ENCODE data around the gene HADHB. TPM values are rescaled to one million over a fixed set of nuclear protein-coding genes. Genes with fewer than 3 reads are reported as not detected.

HADHB gene
- polyA plus RNA-seq, 1 of the 3 experiments (the other 2 are of a cell fraction) = 108 TPM

GRCh38 chr2:26285931-26286330 lies 41.2 kb downstream of the HADHB start:
- DNase-seq = no peak

GRCh38 chr2:26290001-26290400 lies 45.3 kb downstream of the HADHB start:
- no peak overlapping the region for H3K4me3 ChIP-seq (ENCODE audit: low read depth in 2 of 2, low read length in 1 of 2)
- POLR2A ChIA-PET = no interaction called here

More at GRCh38 chr2:26285931-26286330, 41.2 kb downstream of the HADHB start:
- H2AFZ ChIP-seq (ENCODE audit: low read depth) = no peak overlapping the region
- ChIA-PET CTCF (interaction anchor here (0.7 to 1.2 kb wide), 2 partner anchors 22 to 210 kb away, joined by 3 read pairs; no protein-coding TSS in a partner anchor), POLR2A (no interaction called here)
- H3K4me2 ChIP-seq = no peak overlapping the region
- no peaks in the 10 kb centered on the region for H3K9me3 ChIP-seq
- no peaks in the 10 kb centered on the region for H3K9me2 ChIP-seq
- H3K4me3 ChIP-seq (ENCODE audit: low read depth in 2 of 2, low read length in 1 of 2) = no peak overlapping the region
- H3K36me3 ChIP-seq (replicated peaks in 1 of 2; ENCODE audit: control insufficient read depth in 1 of 2, insufficient read depth in 2 of 2, low read length in 1 of 2) = peaks cover 49 to 60% of the 10 kb centered on the region in 2 experiments
- no peaks in the 10 kb centered on the region for H3K27me3 ChIP-seq (ENCODE audit: insufficient read depth)
- H3K4me1 ChIP-seq (ENCODE audit: control insufficient read depth in 1 of 2, insufficient read depth in 2 of 2, low read depth in 1 of 2, low read length in 1 of 2) = no peaks in the 10 kb centered on the region
- no peak overlapping the region for H3K27ac ChIP-seq (ENCODE audit: low read depth in 2 of 2, low read length in 1 of 2)
- WGBS (ENCODE audit: low lambda C conversion rate) = 100% methylated on average over 3 of the region's 3 CpGs
- peaks cover 10% of the 10 kb centered on the region for H3F3A ChIP-seq (replicated peaks; ENCODE audit: insufficient read depth)
- no peak for TF ChIP-seq USF1 (IDR thresholded peaks at IDR 0.05; ENCODE audit: borderline replicate concordance, low read depth)
- no peak overlapping the region for H3K9ac ChIP-seq
- H4K20me1 ChIP-seq (ENCODE audit: insufficient read depth) = no peaks in the 10 kb centered on the region
- no peaks in the 10 kb centered on the region for H3K79me2 ChIP-seq (ENCODE audit: insufficient read depth)

More at GRCh38 chr2:26290001-26290400, 45.3 kb downstream of the HADHB start:
- no peak overlapping the region for H3K9ac ChIP-seq
- no peak overlapping the region for H2AFZ ChIP-seq (ENCODE audit: low read depth)
- H3K4me1 ChIP-seq (ENCODE audit: control insufficient read depth in 1 of 2, insufficient read depth in 2 of 2, low read depth in 1 of 2, low read length in 1 of 2) = no peaks in the 10 kb centered on the region
- peaks cover 5% of the 10 kb centered on the region for H3F3A ChIP-seq (replicated peaks; ENCODE audit: insufficient read depth)
- CTCF ChIA-PET = no interaction called here
- no peaks in the 10 kb centered on the region for H3K27me3 ChIP-seq (ENCODE audit: insufficient read depth)
- no peaks in the 10 kb centered on the region for H3K9me3 ChIP-seq
- DNase-seq = no peak
- peaks cover 21 to 28% of the 10 kb centered on the region in 2 experiments for H3K36me3 ChIP-seq (replicated peaks in 1 of 2; ENCODE audit: control insufficient read depth in 1 of 2, insufficient read depth in 2 of 2, low read length in 1 of 2)
- 90% methylated on average over 1 of the region's 1 CpG for WGBS (ENCODE audit: low lambda C conversion rate)
- no peak overlapping the region for H3K4me2 ChIP-seq
- no peaks in the 10 kb centered on the region for H4K20me1 ChIP-seq (ENCODE audit: insufficient read depth)
- no peaks in the 10 kb centered on the region for H3K9me2 ChIP-seq
- no peaks in the 10 kb centered on the region for H3K79me2 ChIP-seq (ENCODE audit: insufficient read depth)
- TF ChIP-seq YY1 (IDR thresholded peaks at IDR 0.05; ENCODE audit: low read depth) (no peak), GABPA (IDR thresholded peaks at IDR 0.05; ENCODE audit: low read depth) (no peak), ZBTB33 (IDR thresholded peaks at IDR 0.05; ENCODE audit: borderline replicate concordance, low read depth) (no peak), IRF3 (IDR thresholded peaks at IDR 0.05; ENCODE audit: low read depth, low read length) (no peak), FOSL2 (IDR thresholded peaks at IDR 0.05; ENCODE audit: borderline replicate concordance, low read depth) (no peak), TCF12 (IDR thresholded peaks at IDR 0.05) (no peak), FOXJ3 (CRISPR knock-in tag; IDR thresholded peaks at IDR 0.05) (no peak), NRF1 (IDR thresholded peaks at IDR 0.05; ENCODE audit: low read depth, low read length) (no peak), RAD21 (IDR thresholded peaks at IDR 0.05; ENCODE audit: low read length) (no peak), RXRA (IDR thresholded peaks at IDR 0.05; ENCODE audit: borderline replicate concordance, low read depth) (no peak), FOXM1 (IDR thresholded peaks at IDR 0.05; ENCODE audit: low read depth) (no peak), JUND (IDR thresholded peaks at IDR 0.05) (no peak), RCOR1 (IDR thresholded peaks at IDR 0.05; ENCODE audit: low read length) (no peak), PBX3 (IDR thresholded peaks at IDR 0.05) (no peak), ELF1 (IDR thresholded peaks at IDR 0.05) (no peak), USF2 (IDR thresholded peaks at IDR 0.05; ENCODE audit: borderline replicate concordance, low read depth, low read length) (no peak), MAX (IDR thresholded peaks at IDR 0.05; ENCODE audit: low read depth) (no peak), NFIC (IDR thresholded peaks at IDR 0.05; ENCODE audit: borderline replicate concordance) (no peak), SIN3A (IDR thresholded peaks at IDR 0.05; ENCODE audit: borderline replicate concordance, low read depth, low read length) (no peak)
- H3K27ac ChIP-seq (ENCODE audit: low read depth in 2 of 2, low read length in 1 of 2) = no peak overlapping the region
